ENCODE measurements around the gene OGFOD2. TPM values are rescaled to one million over a fixed set of nuclear protein-coding genes. Genes with fewer than 3 reads are reported as not detected.
A peak's percentile ranks its signal among the peaks of the same experiment; 100 is the strongest.

OGFOD2 gene
- total and polyA plus RNA-seq, 2 of the 13 experiments (the other 11 are each of a cell fraction or from before 2014, with no cell fraction given), result 13.2 to 14.6 TPM

DNA sequence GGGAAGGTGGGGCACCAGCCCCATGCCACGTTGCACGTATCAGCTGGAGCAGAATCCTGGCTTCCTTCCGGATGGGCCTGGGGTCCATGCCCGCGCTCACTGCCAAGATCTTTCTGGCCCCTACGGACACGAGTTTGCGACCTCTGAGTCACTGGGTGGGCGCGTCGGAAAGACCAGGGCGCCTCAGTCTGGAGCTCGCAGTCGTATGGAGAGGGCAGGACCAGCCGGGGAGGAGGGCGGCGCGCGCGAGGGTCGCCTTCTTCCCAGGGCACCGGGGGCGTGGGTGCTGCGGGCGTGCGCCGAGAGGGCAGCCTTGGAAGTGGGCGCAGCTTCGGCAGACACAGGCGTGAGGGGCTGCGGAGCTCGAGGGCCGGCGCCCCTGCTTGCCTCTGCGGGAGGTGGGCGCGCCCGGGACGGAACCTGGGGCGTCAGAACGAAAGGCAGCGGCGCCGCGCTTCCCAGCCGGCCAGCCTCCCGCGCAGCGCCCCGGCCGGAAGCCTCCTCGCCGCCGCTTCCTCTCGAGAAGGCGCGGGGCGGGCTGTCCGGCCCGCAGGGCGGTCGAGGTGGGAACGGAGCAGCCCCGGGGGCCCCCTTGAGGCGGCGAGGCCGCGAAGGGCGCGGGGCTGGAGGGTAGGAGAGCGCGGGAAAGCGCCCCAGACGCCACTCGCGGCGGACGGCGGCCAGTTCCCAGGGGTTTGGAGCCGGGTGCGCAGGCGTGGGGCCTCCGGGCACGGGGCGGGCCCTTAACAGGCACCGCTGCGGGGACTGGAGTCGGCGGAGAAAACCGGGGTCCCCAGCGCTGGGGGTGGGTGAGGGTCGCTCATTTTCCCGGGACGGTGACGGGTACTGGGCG lies 5.4 kb downstream of the OGFOD2 start, which contains the start of gene ARL6IP4 (continued):
- no peak for TF ChIP-seq LCORL (IDR thresholded peaks at IDR 0.05)
- 0 out of 2 replicates have a peak, but pooled peaks have one; percentile 6 for TF ChIP-seq LCORL (CRISPR knock-in tag; IDR thresholded peaks at IDR 0.05)
- TF ChIP-seq, protein P1, sequence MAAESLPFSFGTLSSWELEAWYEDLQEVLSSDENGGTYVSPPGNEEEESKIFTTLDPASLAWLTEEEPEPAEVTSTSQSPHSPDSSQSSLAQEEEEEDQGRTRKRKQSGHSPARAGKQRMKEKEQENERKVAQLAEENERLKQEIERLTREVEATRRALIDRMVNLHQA (CRISPR knock-in tag; IDR thresholded peaks at IDR 0.05), result no peak
- TF ChIP-seq MEF2D (CRISPR knock-in tag; IDR thresholded peaks at IDR 0.05), result no peak
- no peak for TF ChIP-seq ZFP1 (CRISPR knock-in tag; IDR thresholded peaks at IDR 0.05)
- TF ChIP-seq HMG20A (CRISPR knock-in tag; IDR thresholded peaks at IDR 0.05; ENCODE audit: borderline replicate concordance), result no peak
- TF ChIP-seq ZNF768 (CRISPR knock-in tag; IDR thresholded peaks at IDR 0.05), result 0 out of 2 replicates have a peak, but pooled peaks have one; percentile 57
- peak; percentile 65 for TF ChIP-seq ARHGAP35 (CRISPR knock-in tag; IDR thresholded peaks at IDR 0.05; ENCODE audit: borderline replicate concordance)
- peak; percentile 95 for TF ChIP-seq AGO2 (optimal IDR thresholded peaks at IDR 0.05; ENCODE audit: low read depth, low read length)
- 0 out of 2 replicates have a peak, but pooled peaks have one; percentile 27 for TF ChIP-seq ETV6 (CRISPR knock-in tag; conservative IDR thresholded peaks at IDR 0.05)
- peak; percentile 91 for TF ChIP-seq AKAP8 (CRISPR knock-in tag; IDR thresholded peaks at IDR 0.05)
- TF ChIP-seq, protein P2, sequence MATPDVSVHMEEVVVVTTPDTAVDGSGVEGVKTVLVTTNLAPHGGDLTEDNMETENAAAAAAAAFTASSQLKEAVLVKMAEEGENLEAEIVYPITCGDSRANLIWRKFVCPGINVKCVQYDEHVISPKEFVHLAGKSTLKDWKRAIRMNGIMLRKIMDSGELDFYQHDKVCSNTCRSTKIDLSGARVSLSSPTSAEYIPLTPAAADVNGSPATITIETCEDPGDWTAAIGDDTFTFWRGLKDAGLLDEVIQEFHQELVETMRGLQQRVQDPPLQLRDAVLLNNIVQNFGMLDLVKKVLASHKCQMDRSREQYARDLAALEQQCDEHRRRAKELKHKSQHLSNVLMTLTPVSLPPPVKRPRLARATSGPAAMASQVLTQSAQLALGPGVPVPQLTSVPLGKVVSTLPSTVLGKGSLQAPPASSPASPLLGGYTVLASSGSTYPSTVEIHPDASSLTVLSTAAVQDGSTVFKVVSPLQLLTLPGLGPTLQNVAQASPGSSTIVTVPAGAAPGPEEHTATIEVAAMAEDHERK (CRISPR knock-in tag; IDR thresholded peaks at IDR 0.05; ENCODE audit: low read depth), result no peak
- peak; percentile 78 for TF ChIP-seq ZSCAN25 (CRISPR knock-in tag; IDR thresholded peaks at IDR 0.05)
- TF ChIP-seq BORCS8-MEF2B (CRISPR knock-in tag; IDR thresholded peaks at IDR 0.05), result peak; percentile 78
- peak; percentile 80; the same call in 1 of the 2 replicates for TF ChIP-seq ZFX (CRISPR knock-in tag; IDR thresholded peaks at IDR 0.05; ENCODE audit: low read depth)
- TF ChIP-seq ZBTB7A (CRISPR knock-in tag; IDR thresholded peaks at IDR 0.05), result peak; percentile 80; the same call in 1 of the 2 replicates
- TF ChIP-seq, protein P3, sequence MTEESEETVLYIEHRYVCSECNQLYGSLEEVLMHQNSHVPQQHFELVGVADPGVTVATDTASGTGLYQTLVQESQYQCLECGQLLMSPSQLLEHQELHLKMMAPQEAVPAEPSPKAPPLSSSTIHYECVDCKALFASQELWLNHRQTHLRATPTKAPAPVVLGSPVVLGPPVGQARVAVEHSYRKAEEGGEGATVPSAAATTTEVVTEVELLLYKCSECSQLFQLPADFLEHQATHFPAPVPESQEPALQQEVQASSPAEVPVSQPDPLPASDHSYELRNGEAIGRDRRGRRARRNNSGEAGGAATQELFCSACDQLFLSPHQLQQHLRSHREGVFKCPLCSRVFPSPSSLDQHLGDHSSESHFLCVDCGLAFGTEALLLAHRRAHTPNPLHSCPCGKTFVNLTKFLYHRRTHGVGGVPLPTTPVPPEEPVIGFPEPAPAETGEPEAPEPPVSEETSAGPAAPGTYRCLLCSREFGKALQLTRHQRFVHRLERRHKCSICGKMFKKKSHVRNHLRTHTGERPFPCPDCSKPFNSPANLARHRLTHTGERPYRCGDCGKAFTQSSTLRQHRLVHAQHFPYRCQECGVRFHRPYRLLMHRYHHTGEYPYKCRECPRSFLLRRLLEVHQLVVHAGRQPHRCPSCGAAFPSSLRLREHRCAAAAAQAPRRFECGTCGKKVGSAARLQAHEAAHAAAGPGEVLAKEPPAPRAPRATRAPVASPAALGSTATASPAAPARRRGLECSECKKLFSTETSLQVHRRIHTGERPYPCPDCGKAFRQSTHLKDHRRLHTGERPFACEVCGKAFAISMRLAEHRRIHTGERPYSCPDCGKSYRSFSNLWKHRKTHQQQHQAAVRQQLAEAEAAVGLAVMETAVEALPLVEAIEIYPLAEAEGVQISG (CRISPR knock-in tag; IDR thresholded peaks at IDR 0.05), result peak; percentile 82
- TF ChIP-seq, protein P4, sequence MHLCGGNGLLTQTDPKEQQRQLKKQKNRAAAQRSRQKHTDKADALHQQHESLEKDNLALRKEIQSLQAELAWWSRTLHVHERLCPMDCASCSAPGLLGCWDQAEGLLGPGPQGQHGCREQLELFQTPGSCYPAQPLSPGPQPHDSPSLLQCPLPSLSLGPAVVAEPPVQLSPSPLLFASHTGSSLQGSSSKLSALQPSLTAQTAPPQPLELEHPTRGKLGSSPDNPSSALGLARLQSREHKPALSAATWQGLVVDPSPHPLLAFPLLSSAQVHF (CRISPR knock-in tag; IDR thresholded peaks at IDR 0.05), result 0 out of 2 replicates have a peak, but pooled peaks have one; percentile 76
- TF ChIP-seq, protein P5, sequence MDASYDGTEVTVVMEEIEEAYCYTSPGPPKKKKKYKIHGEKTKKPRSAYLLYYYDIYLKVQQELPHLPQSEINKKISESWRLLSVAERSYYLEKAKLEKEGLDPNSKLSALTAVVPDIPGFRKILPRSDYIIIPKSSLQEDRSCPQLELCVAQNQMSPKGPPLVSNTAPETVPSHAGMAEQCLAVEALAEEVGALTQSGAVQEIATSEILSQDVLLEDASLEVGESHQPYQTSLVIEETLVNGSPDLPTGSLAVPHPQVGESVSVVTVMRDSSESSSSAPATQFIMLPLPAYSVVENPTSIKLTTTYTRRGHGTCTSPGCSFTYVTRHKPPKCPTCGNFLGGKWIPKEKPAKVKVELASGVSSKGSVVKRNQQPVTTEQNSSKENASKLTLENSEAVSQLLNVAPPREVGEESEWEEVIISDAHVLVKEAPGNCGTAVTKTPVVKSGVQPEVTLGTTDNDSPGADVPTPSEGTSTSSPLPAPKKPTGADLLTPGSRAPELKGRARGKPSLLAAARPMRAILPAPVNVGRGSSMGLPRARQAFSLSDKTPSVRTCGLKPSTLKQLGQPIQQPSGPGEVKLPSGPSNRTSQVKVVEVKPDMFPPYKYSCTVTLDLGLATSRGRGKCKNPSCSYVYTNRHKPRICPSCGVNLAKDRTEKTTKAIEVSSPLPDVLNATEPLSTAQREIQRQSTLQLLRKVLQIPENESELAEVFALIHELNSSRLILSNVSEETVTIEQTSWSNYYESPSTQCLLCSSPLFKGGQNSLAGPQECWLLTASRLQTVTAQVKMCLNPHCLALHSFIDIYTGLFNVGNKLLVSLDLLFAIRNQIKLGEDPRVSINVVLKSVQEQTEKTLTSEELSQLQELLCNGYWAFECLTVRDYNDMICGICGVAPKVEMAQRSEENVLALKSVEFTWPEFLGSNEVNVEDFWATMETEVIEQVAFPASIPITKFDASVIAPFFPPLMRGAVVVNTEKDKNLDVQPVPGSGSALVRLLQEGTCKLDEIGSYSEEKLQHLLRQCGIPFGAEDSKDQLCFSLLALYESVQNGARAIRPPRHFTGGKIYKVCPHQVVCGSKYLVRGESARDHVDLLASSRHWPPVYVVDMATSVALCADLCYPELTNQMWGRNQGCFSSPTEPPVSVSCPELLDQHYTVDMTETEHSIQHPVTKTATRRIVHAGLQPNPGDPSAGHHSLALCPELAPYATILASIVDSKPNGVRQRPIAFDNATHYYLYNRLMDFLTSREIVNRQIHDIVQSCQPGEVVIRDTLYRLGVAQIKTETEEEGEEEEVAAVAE (CRISPR knock-in tag; IDR thresholded peaks at IDR 0.05; ENCODE audit: borderline replicate concordance), result no peak

Measured in HepG2 (cell line).